IgD-negative memory B cell (primary cell): ENCODE data around the gene CCR7. TPM values are rescaled to one million over a fixed set of nuclear protein-coding genes. Genes with fewer than 3 reads are reported as not detected.
A peak's percentile ranks its signal among the peaks of the same experiment; 100 is the strongest.
"Not testable (repeated sequence)": the region's sequence is repeated elsewhere in the genome, so short reads cannot be mapped to it uniquely, and the experiment has no call there.

Source experiments
- H3K27ac Mint-ChIP-seq, 3 donors: one replicate each; pipeline ENCODE4 v1.8.0; 2020 to 2022; ENCODE audit warnings: mild to moderate bottlenecking in 3 of 3, mixed read lengths in 3 of 3, moderate library complexity in 1 of 3
- H3K27me3 Mint-ChIP-seq: one replicate; pipeline ENCODE4 v1.8.0; 2021; ENCODE audit warnings: mixed read lengths
- H3K36me3 Mint-ChIP-seq: one replicate; pipeline ENCODE4 v1.8.0; 2020; ENCODE audit warnings: mild to moderate bottlenecking, mixed read lengths
- H3K4me1 Mint-ChIP-seq, 3 donors: one replicate each; pipeline ENCODE4 v1.8.0; 2020 to 2022; ENCODE audit warnings: mixed read lengths in 3 of 3, mild to moderate bottlenecking in 1 of 3
- H3K4me3 Mint-ChIP-seq, 4 donors: one replicate each; pipeline ENCODE4 v1.8.0; 2020 to 2022; ENCODE audit warnings: mild to moderate bottlenecking in 4 of 4, mixed read lengths in 4 of 4, moderate library complexity in 3 of 4
- H3K9me3 Mint-ChIP-seq, 3 donors: one replicate each; pipeline ENCODE4 v1.8.0; 2020 to 2021; ENCODE audit warnings: mixed read lengths in 3 of 3, mild to moderate bottlenecking in 1 of 3
- polyA plus RNA-seq: library from polyadenylated mRNA; unstranded; fragments of 300-500 nt; fragmentation: Illumina TruSeq; gene quantifications from one replicate; pipeline ENCODE4 v1.2.3, GENCODE V29; 2021

The CCR7 gene
- polyA plus RNA-seq, 1 donor from 2014 or later, result 257 TPM

GRCh38 chr17:40580140-40580539, 14.9 kb upstream of the CCR7 start:
- peaks cover 2% of the 10 kb centered on the region for H3K36me3 Mint-ChIP-seq
- H3K4me1 Mint-ChIP-seq, result peaks cover 30 to 52% (median 37%) of the 10 kb centered on the region in 3 donors
- H3K27me3 Mint-ChIP-seq, result peaks cover 3% of the 10 kb centered on the region
- peaks cover 2 to 9% (median 5%) of the 10 kb centered on the region in 3 donors for H3K9me3 Mint-ChIP-seq
- H3K27ac Mint-ChIP-seq, result peak overlapping the region in 1 of 3 donors; percentile 88
- peak overlapping the region in 1 of 4 donors; percentile 83 for H3K4me3 Mint-ChIP-seq

GRCh38 chr17:40579471-40579870, 14.2 kb upstream of the CCR7 start:
- Mint-ChIP-seq H3K4me3 (peak overlapping the region in 1 of 4 donors; percentile 28), H3K36me3 (no peaks in the 10 kb centered on the region), H3K27me3 (peaks cover 3% of the 10 kb centered on the region), H3K9me3 (peaks cover 5 to 10% (median 6%) of the 10 kb centered on the region in 3 donors), H3K27ac (peak overlapping the region in 2 of 3 donors; percentile 59 to 88), H3K4me1 (peaks cover 30 to 50% (median 35%) of the 10 kb centered on the region in 3 donors)

- peak overlapping the region; percentile 1 to 77 (median 65) for H3K4me3 Mint-ChIP-seq
- H3K4me1 Mint-ChIP-seq, result peaks cover 28 to 42% (median 29%) of the 10 kb centered on the region in 3 donors
- peaks cover 3% of the 10 kb centered on the region for H3K27me3 Mint-ChIP-seq
- H3K9me3 Mint-ChIP-seq, result peaks cover 3 to 10% (median 7%) of the 10 kb centered on the region in 3 donors
- H3K36me3 Mint-ChIP-seq, result peaks cover 4% of the 10 kb centered on the region
- peak overlapping the region; percentile 5 to 86 (median 64) for H3K27ac Mint-ChIP-seq
Observed at GRCh38 chr17:40577611-40578065, 12.4 kb upstream of the CCR7 start.

GRCh38 chr17:40576113-40576740, 11.0 kb upstream of the CCR7 start:
- peak overlapping the region in 2 of 3 donors; percentile 3 to 86 for H3K27ac Mint-ChIP-seq
- no peak overlapping the region for H3K4me3 Mint-ChIP-seq
- H3K36me3 Mint-ChIP-seq, result peaks cover 4% of the 10 kb centered on the region

GRCh38 chr17:40574292-40574691, 9.0 kb upstream of the CCR7 start:
- Mint-ChIP-seq H3K4me1 (peaks cover 17 to 31% (median 30%) of the 10 kb centered on the region in 3 donors), H3K27ac (no peak overlapping the region), H3K27me3 (no peaks in the 10 kb centered on the region), H3K9me3 (peaks cover 3 to 15% (median 10%) of the 10 kb centered on the region in 3 donors), H3K4me3 (no peak overlapping the region), H3K36me3 (peaks cover 6% of the 10 kb centered on the region)

More at GRCh38 chr17:40576113-40576740, 11.0 kb upstream of the CCR7 start:
- Mint-ChIP-seq H3K4me1 (peaks cover 24 to 36% (median 30%) of the 10 kb centered on the region in 3 donors), H3K27me3 (no peaks in the 10 kb centered on the region), H3K9me3 (peaks cover 3 to 15% (median 10%) of the 10 kb centered on the region in 3 donors)

GRCh38 chr17:40572245-40572993, 7.1 kb upstream of the CCR7 start:
- peaks cover 3 to 15% (median 10%) of the 10 kb centered on the region in 3 donors for H3K9me3 Mint-ChIP-seq
- H3K27me3 Mint-ChIP-seq, H3K36me3 Mint-ChIP-seq: not testable (repeated sequence)
- peaks cover 12 to 26% (median 21%) of the 10 kb centered on the region in 3 donors for H3K4me1 Mint-ChIP-seq
- peak overlapping the region in 2 of 4 donors; percentile 11 to 14 for H3K4me3 Mint-ChIP-seq
- peak overlapping the region in 1 of 3 donors; percentile 4 for H3K27ac Mint-ChIP-seq

GRCh38 chr17:40568074-40568836, 3.0 kb upstream of the CCR7 start:
- peaks cover 27 to 31% (median 31%) of the 10 kb centered on the region in 3 donors for H3K4me1 Mint-ChIP-seq
- peaks cover 0 to 9% (median 2%) of the 10 kb centered on the region in 3 donors for H3K9me3 Mint-ChIP-seq
- no peak overlapping the region for H3K4me3 Mint-ChIP-seq
- H3K27me3 Mint-ChIP-seq, result peaks cover 3% of the 10 kb centered on the region
- peak overlapping the region in 1 of 3 donors; percentile 80 for H3K27ac Mint-ChIP-seq
- H3K36me3 Mint-ChIP-seq, result peaks cover 3% of the 10 kb centered on the region

GRCh38 chr17:40567377-40567776, 2.1 kb upstream of the CCR7 start:
- peak overlapping the region in 1 of 3 donors; percentile 63 for H3K27ac Mint-ChIP-seq
- H3K36me3 Mint-ChIP-seq, result peaks cover 2% of the 10 kb centered on the region
- H3K4me1 Mint-ChIP-seq, result peaks cover 29 to 33% (median 32%) of the 10 kb centered on the region in 3 donors
- peak overlapping the region in 2 of 4 donors; percentile 30 to 68 for H3K4me3 Mint-ChIP-seq
- peaks cover 0 to 9% (median 2%) of the 10 kb centered on the region in 3 donors for H3K9me3 Mint-ChIP-seq
- peaks cover 4% of the 10 kb centered on the region for H3K27me3 Mint-ChIP-seq

GRCh38 chr17:40565769-40566409, 617 bp upstream of the CCR7 start:
- H3K36me3 Mint-ChIP-seq, result peaks cover 2% of the 10 kb centered on the region
- H3K4me1 Mint-ChIP-seq, result peaks cover 29 to 40% (median 37%) of the 10 kb centered on the region in 3 donors

GRCh38 chr17:40564195-40564882, 933 bp downstream of the CCR7 start:
- Mint-ChIP-seq H3K4me3 (peak overlapping the region; percentile 83 to 98 (median 92)), H3K27me3 (peaks cover 6% of the 10 kb centered on the region), H3K4me1 (peaks cover 31 to 53% (median 49%) of the 10 kb centered on the region in 3 donors), H3K36me3 (no peaks in the 10 kb centered on the region), H3K9me3 (peaks cover 0 to 2% (median 0%) of the 10 kb centered on the region in 3 donors), H3K27ac (peak overlapping the region; percentile 84 to 100 (median 99))

More at GRCh38 chr17:40565769-40566409, 617 bp upstream of the CCR7 start:
- peak overlapping the region; percentile 84 to 100 (median 99) for H3K27ac Mint-ChIP-seq
- peaks cover 0 to 2% (median 0%) of the 10 kb centered on the region in 3 donors for H3K9me3 Mint-ChIP-seq
- peak overlapping the region; percentile 83 to 98 (median 92) for H3K4me3 Mint-ChIP-seq
- peaks cover 6% of the 10 kb centered on the region for H3K27me3 Mint-ChIP-seq

GRCh38 chr17:40563220-40564052, 1.8 kb downstream of the CCR7 start:
- peak overlapping the region; percentile 83 to 98 (median 92) for H3K4me3 Mint-ChIP-seq
- H3K27ac Mint-ChIP-seq, result peak overlapping the region; percentile 84 to 100 (median 99)
- peaks cover 6% of the 10 kb centered on the region for H3K27me3 Mint-ChIP-seq
- peaks cover under 1% of the 10 kb centered on the region for H3K36me3 Mint-ChIP-seq
- peaks cover 0 to 2% (median 0%) of the 10 kb centered on the region in 3 donors for H3K9me3 Mint-ChIP-seq
- peaks cover 31 to 53% (median 49%) of the 10 kb centered on the region in 3 donors for H3K4me1 Mint-ChIP-seq

GRCh38 chr17:40562838-40563219, 2.4 kb downstream of the CCR7 start:
- Mint-ChIP-seq H3K9me3 (peaks cover 0 to 2% (median 0%) of the 10 kb centered on the region in 3 donors), H3K36me3 (peaks cover 2% of the 10 kb centered on the region), H3K4me1 (peaks cover 31 to 53% (median 50%) of the 10 kb centered on the region in 3 donors), H3K27me3 (peaks cover 6% of the 10 kb centered on the region), H3K4me3 (peak overlapping the region; percentile 83 to 98 (median 92)), H3K27ac (peak overlapping the region; percentile 84 to 100 (median 99))
